DOHH2 (cell line): ENCODE measurements around the gene NFIA.

ENCODE experiments used
- CTCF ChIP-seq: fragments of 200-600 bp; sonication (generic); IDR thresholded peaks from one replicate; pipeline ENCODE4 v1.5.1; 2014; ENCODE audit warnings: antibody characterized with exemption, mild to moderate bottlenecking, low read depth, low read length; ENCODE audit not compliant: poor library complexity, severe bottlenecking
- EZH2phosphoT487 ChIP-seq: fragments of 200-600 bp; sonication (generic); IDR thresholded peaks from 2 replicates; pipeline ENCODE4 v1.6.1; 2017; ENCODE audit warnings: borderline replicate concordance, mild to moderate bottlenecking, antibody characterized with exemption, low read length, moderate library complexity, mixed read lengths

- no peak for TF ChIP-seq CTCF
- no peak for TF ChIP-seq EZH2phosphoT487
Observed at GRCh38 chr1:61125895-61126294, 43.5 kb downstream of the NFIA start.
